ENCODE results near the gene TAOK2.
A peak's percentile ranks its signal among the peaks of the same experiment; 100 is the strongest.
"Not testable (repeated sequence)": the region's sequence is repeated elsewhere in the genome, so short reads cannot be mapped to it uniquely, and the experiment has no call there.

TAOK2 gene

DNA sequence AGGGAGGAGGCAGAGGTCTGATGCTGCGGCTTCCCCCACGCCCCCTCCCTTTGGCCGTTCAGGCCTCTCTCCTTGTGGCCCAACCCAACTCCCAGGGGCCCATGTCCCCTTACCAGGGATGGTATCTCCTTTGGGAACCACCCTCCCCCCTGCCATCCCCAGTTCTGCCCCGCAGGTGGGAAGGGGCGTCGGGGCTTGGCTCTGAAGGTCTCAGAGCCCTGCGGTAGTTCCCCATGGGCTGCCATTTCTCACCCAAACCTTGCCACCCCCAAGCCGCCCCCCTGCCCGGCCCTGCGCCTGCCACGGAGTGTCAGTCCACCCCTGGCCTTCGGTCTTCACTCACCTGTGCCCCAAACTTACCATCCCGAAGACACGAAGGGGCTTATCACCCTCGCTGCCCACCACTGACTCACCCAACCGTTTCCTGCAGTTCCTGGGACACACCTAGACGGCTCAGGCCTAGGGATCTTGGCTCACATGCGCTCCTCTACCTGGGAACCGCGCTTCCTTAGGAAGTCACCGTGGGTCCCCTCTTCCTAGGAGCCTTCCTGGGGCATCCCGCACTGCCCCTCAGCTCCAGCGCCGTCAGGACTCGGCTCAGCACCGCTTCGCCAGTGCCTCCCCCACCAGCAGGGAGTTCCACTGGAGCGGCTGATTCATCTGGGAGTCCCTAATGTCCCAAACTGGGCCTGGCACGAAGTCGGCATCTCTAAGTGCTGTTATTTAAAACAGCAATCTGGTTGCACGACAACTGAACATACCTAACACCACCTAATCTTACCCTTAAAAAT lies 38.2 kb downstream of the TAOK2 start:
- no peaks in the 10 kb centered on the region for H3K4me1 ChIP-seq (ENCODE audit: control insufficient read depth, insufficient read depth, low read length)
- H3K27me3 ChIP-seq (ENCODE audit: control insufficient read depth, insufficient read depth, low read length) = peaks cover 15% of the 10 kb centered on the region
- peak overlapping the region; percentile 68 for H3K4me3 ChIP-seq (ENCODE audit: low read depth, low read length)

GRCh38 chr16:30012598-30012997 lies 38.9 kb downstream of the TAOK2 start:
- peaks cover 15% of the 10 kb centered on the region for H3K27me3 ChIP-seq (ENCODE audit: control insufficient read depth, insufficient read depth, low read length)
- H3K36me3 ChIP-seq (ENCODE audit: control insufficient read depth, insufficient read depth, low read length); H3K9ac ChIP-seq (ENCODE audit: low read depth, low read length); H3K4me3 ChIP-seq (ENCODE audit: low read depth, low read length); H3K4me1 ChIP-seq (ENCODE audit: control insufficient read depth, insufficient read depth, low read length); H3K9me3 ChIP-seq (ENCODE audit: control insufficient read depth, insufficient read depth, low read length): not testable (repeated sequence)

More for the DNA sequence above, 38.2 kb downstream of the TAOK2 start:
- Histone ChIP-seq H3K9me3 (ENCODE audit: control insufficient read depth, insufficient read depth, low read length) (no peaks in the 10 kb centered on the region), H3K9ac (ENCODE audit: low read depth, low read length) (no peak overlapping the region), H3K36me3 (ENCODE audit: control insufficient read depth, insufficient read depth, low read length) (no peaks in the 10 kb centered on the region)

- H3K4me1 ChIP-seq (ENCODE audit: control insufficient read depth, insufficient read depth, low read length); H3K9me3 ChIP-seq (ENCODE audit: control insufficient read depth, insufficient read depth, low read length); H3K36me3 ChIP-seq (ENCODE audit: control insufficient read depth, insufficient read depth, low read length); H3K4me3 ChIP-seq (ENCODE audit: low read depth, low read length); H3K9ac ChIP-seq (ENCODE audit: low read depth, low read length); H3K27me3 ChIP-seq (ENCODE audit: control insufficient read depth, insufficient read depth, low read length): not testable (repeated sequence)
Measured at GRCh38 chr16:30015450-30015849, 41.8 kb downstream of the TAOK2 start.

DNA sequence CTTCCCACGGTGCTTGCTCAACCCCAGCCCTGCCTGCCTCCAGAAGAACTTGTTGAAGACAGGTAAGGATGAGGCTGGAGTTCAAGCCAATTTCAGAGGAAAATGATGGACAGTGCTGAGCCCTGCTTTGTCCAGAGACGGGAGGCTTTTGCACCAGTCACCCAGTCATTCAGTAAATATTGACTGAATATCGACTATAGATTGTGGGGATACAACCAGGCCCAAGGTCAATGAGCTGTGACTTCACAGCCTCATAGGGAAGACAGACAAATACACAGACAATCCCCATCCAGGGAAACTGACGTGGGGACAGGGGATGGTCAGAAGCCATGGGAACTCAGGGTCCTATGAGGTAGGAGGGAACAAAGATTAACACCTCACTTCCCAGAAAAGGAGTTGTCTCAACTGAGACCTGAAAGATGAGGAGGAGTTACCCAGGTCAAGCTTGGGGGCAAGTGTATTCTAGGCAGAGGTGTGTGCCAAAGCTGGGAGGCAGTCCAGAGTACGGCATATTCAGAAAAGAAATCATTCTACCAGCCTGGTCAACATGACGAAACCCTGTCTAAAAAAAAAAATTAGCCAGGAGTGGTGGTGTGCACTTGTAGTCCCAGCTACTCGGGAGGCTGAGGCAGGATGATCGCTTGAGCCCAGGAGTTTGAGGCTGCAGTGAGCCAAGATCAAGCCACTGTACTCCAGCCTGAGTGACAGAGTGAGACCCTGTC lies 43.0 kb downstream of the TAOK2 start:
- no peak overlapping the region for H3K9ac ChIP-seq (ENCODE audit: low read depth, low read length)
- H3K9me3 ChIP-seq (ENCODE audit: control insufficient read depth, insufficient read depth, low read length) = no peaks in the 10 kb centered on the region
- peaks cover 2% of the 10 kb centered on the region for H3K27me3 ChIP-seq (ENCODE audit: control insufficient read depth, insufficient read depth, low read length)
- H3K4me1 ChIP-seq (ENCODE audit: control insufficient read depth, insufficient read depth, low read length) = no peaks in the 10 kb centered on the region
- no peaks in the 10 kb centered on the region for H3K36me3 ChIP-seq (ENCODE audit: control insufficient read depth, insufficient read depth, low read length)
- no peak overlapping the region for H3K4me3 ChIP-seq (ENCODE audit: low read depth, low read length)

DNA sequence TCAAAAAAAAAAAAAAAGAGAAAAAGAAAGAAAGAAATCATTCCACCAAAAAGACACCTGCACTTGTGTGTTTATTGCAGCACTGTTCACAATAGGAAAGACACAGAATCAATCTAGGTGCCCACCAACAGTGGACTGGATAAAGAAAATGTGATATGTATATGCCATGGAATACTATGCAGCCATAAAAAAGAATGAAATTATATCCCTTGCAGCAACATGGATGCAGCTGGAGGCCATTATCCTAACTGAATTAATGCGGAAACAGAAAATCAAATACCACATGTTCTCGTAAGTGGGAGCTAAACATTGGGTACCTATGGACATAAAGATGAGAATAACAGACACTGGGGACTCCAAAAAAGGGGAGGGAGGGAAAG lies 43.6 kb downstream of the TAOK2 start:
- no peaks in the 10 kb centered on the region for H3K4me1 ChIP-seq (ENCODE audit: control insufficient read depth, insufficient read depth, low read length)
- no peak overlapping the region for H3K9ac ChIP-seq (ENCODE audit: low read depth, low read length)
- no peaks in the 10 kb centered on the region for H3K36me3 ChIP-seq (ENCODE audit: control insufficient read depth, insufficient read depth, low read length)
- no peaks in the 10 kb centered on the region for H3K9me3 ChIP-seq (ENCODE audit: control insufficient read depth, insufficient read depth, low read length)
- H3K4me3 ChIP-seq (ENCODE audit: low read depth, low read length) = no peak overlapping the region
- peaks cover 1% of the 10 kb centered on the region for H3K27me3 ChIP-seq (ENCODE audit: control insufficient read depth, insufficient read depth, low read length)

- not testable (repeated sequence) for H3K27me3 ChIP-seq (ENCODE audit: control insufficient read depth, insufficient read depth, low read length); H3K9ac ChIP-seq (ENCODE audit: low read depth, low read length); H3K4me1 ChIP-seq (ENCODE audit: control insufficient read depth, insufficient read depth, low read length); H3K4me3 ChIP-seq (ENCODE audit: low read depth, low read length); H3K36me3 ChIP-seq (ENCODE audit: control insufficient read depth, insufficient read depth, low read length); H3K9me3 ChIP-seq (ENCODE audit: control insufficient read depth, insufficient read depth, low read length)
Measured at GRCh38 chr16:30017937-30018336, 44.3 kb downstream of the TAOK2 start.

- no peaks in the 10 kb centered on the region for H3K36me3 ChIP-seq (ENCODE audit: control insufficient read depth, insufficient read depth, low read length)
- no peak overlapping the region for H3K4me3 ChIP-seq (ENCODE audit: low read depth, low read length)
- no peak overlapping the region for H3K9ac ChIP-seq (ENCODE audit: low read depth, low read length)
- no peaks in the 10 kb centered on the region for H3K4me1 ChIP-seq (ENCODE audit: control insufficient read depth, insufficient read depth, low read length)
- H3K27me3 ChIP-seq (ENCODE audit: control insufficient read depth, insufficient read depth, low read length) = no peaks in the 10 kb centered on the region
- H3K9me3 ChIP-seq (ENCODE audit: control insufficient read depth, insufficient read depth, low read length) = no peaks in the 10 kb centered on the region
Measured at GRCh38 chr16:30018731-30019158, 45.1 kb downstream of the TAOK2 start.

DNA sequence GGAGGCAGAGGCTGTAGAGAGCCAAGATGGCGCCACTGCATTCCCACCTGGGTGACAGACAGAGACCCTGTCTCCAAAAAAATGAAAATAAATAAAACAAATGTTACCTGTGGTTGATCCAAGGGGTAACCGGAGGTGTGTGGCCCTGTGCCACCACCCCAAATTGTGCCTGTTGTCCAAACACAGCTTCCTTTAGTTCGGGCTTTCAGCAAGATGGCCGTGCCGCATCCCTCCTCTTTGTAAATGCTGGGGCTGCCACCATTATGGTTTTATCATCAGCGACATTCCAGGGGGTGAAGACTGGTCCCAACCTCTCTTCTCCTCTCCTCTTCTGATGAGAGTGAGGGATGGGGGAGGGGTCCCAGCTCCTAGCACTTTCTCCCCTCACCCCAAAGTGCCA lies 49.2 kb downstream of the TAOK2 start, which contains the start of gene C16orf92:
C16orf92 (plus strand) TSS at position 312 of the 400 bp plus-strand sequence. CDS start 143 bp downstream, outside the sequence.
- Histone ChIP-seq H3K9me3 (ENCODE audit: control insufficient read depth, insufficient read depth, low read length) (no peaks in the 10 kb centered on the region), H3K4me3 (ENCODE audit: low read depth, low read length) (no peak within 1 kb of the TSS), H3K36me3 (ENCODE audit: control insufficient read depth, insufficient read depth, low read length) (peaks cover 11% of the 10 kb centered on the region), H3K9ac (ENCODE audit: low read depth, low read length) (peak within 1 kb of the TSS; percentile 24), H3K4me1 (ENCODE audit: control insufficient read depth, insufficient read depth, low read length) (no peaks in the 10 kb centered on the region), H3K27me3 (ENCODE audit: control insufficient read depth, insufficient read depth, low read length) (no peaks in the 10 kb centered on the region)

GRCh38 chr16:30023586-30023985 lies 49.9 kb downstream of the TAOK2 start:
- Histone ChIP-seq H3K27me3 (ENCODE audit: control insufficient read depth, insufficient read depth, low read length) (no peaks in the 10 kb centered on the region), H3K4me3 (ENCODE audit: low read depth, low read length) (no peak overlapping the region), H3K9me3 (ENCODE audit: control insufficient read depth, insufficient read depth, low read length) (no peaks in the 10 kb centered on the region), H3K9ac (ENCODE audit: low read depth, low read length) (no peak overlapping the region), H3K4me1 (ENCODE audit: control insufficient read depth, insufficient read depth, low read length) (no peaks in the 10 kb centered on the region), H3K36me3 (ENCODE audit: control insufficient read depth, insufficient read depth, low read length) (peaks cover 11% of the 10 kb centered on the region)

DNA sequence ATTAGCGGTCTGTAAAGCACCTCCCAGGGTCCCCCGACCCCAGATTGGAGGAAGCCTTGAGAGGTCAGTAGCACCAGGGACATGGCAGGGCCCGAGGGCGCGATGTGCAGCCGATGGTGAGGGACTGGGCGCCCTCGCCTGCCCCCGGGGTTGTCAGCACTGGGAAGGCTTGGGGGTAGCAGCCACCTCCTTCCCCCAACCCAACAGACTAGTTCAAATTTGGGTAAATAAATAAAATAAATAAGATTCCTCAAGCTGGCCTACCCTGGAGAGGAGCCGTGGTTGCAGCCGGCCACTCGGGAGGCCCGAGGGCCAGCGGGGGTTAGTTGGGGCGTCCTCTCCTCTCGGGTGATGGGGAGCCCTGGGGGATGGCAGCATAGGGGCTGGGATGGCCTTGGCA lies 50.8 kb downstream of the TAOK2 start:
- Histone ChIP-seq H3K4me3 (ENCODE audit: low read depth, low read length) (no peak overlapping the region), H3K9ac (ENCODE audit: low read depth, low read length) (no peak overlapping the region), H3K4me1 (ENCODE audit: control insufficient read depth, insufficient read depth, low read length) (no peaks in the 10 kb centered on the region), H3K27me3 (ENCODE audit: control insufficient read depth, insufficient read depth, low read length) (no peaks in the 10 kb centered on the region), H3K9me3 (ENCODE audit: control insufficient read depth, insufficient read depth, low read length) (no peaks in the 10 kb centered on the region), H3K36me3 (ENCODE audit: control insufficient read depth, insufficient read depth, low read length) (peaks cover 11% of the 10 kb centered on the region)

GRCh38 chr16:30025156-30025555 lies 51.5 kb downstream of the TAOK2 start:
- Histone ChIP-seq H3K4me3 (ENCODE audit: low read depth, low read length) (no peak overlapping the region), H3K27me3 (ENCODE audit: control insufficient read depth, insufficient read depth, low read length) (no peaks in the 10 kb centered on the region), H3K9ac (ENCODE audit: low read depth, low read length) (no peak overlapping the region), H3K36me3 (ENCODE audit: control insufficient read depth, insufficient read depth, low read length) (peaks cover 11% of the 10 kb centered on the region), H3K4me1 (ENCODE audit: control insufficient read depth, insufficient read depth, low read length) (peaks cover 2% of the 10 kb centered on the region), H3K9me3 (ENCODE audit: control insufficient read depth, insufficient read depth, low read length) (no peaks in the 10 kb centered on the region)

- Histone ChIP-seq H3K9ac (ENCODE audit: low read depth, low read length) (no peak overlapping the region), H3K9me3 (ENCODE audit: control insufficient read depth, insufficient read depth, low read length) (no peaks in the 10 kb centered on the region), H3K4me1 (ENCODE audit: control insufficient read depth, insufficient read depth, low read length) (peaks cover 2% of the 10 kb centered on the region), H3K4me3 (ENCODE audit: low read depth, low read length) (no peak overlapping the region), H3K36me3 (ENCODE audit: control insufficient read depth, insufficient read depth, low read length) (peaks cover 11% of the 10 kb centered on the region), H3K27me3 (ENCODE audit: control insufficient read depth, insufficient read depth, low read length) (no peaks in the 10 kb centered on the region)
Measured at GRCh38 chr16:30025574-30025973, 51.9 kb downstream of the TAOK2 start.

Data from iPS-15b (cell line).